ENCODE measurements around the gene CDH2.

DNA sequence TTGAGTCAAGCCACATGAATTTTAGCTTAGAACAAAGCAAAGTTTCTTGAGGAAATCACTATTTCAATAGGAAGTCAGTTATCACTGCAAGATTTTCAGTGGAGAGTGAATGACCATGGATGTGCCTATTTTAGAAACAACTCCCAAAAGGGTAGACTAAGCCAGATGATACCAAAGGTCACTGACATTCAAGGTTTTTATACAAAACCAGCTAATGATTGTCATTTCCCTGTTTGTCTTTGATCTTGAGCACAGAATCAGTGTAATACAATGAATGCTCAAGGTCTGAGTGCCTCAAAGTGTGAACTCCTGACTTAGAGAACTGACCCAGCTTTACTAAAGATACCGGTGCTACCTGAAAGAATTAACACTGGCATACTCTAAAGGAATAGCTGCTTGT is 60.5 kb downstream of the CDH2 start:
- TF ChIP-seq, protein P1, sequence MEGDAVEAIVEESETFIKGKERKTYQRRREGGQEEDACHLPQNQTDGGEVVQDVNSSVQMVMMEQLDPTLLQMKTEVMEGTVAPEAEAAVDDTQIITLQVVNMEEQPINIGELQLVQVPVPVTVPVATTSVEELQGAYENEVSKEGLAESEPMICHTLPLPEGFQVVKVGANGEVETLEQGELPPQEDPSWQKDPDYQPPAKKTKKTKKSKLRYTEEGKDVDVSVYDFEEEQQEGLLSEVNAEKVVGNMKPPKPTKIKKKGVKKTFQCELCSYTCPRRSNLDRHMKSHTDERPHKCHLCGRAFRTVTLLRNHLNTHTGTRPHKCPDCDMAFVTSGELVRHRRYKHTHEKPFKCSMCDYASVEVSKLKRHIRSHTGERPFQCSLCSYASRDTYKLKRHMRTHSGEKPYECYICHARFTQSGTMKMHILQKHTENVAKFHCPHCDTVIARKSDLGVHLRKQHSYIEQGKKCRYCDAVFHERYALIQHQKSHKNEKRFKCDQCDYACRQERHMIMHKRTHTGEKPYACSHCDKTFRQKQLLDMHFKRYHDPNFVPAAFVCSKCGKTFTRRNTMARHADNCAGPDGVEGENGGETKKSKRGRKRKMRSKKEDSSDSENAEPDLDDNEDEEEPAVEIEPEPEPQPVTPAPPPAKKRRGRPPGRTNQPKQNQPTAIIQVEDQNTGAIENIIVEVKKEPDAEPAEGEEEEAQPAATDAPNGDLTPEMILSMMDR (optimal IDR thresholded peaks at IDR 0.05 in 1 of 3, IDR thresholded peaks at IDR 0.05 in 1 of 3, conservative IDR thresholded peaks at IDR 0.05 in 1 of 3; ENCODE audit: extremely low read depth in 1 of 3, insufficient read depth in 2 of 3, low read length in 3 of 3), result no peak
- TF ChIP-seq EZH2 (IDR thresholded peaks at IDR 0.05; ENCODE audit: low read length), result no peak

All from keratinocyte (primary cell).